Measurements from ENCODE around the gene SPATS2. TPM values are rescaled to one million over a fixed set of nuclear protein-coding genes. Genes with fewer than 3 reads are reported as not detected.
"Not testable (repeated sequence)": the region's sequence is repeated elsewhere in the genome, so short reads cannot be mapped to it uniquely, and the experiment has no call there.

SPATS2 gene
- total and polyA plus RNA-seq, 2 of the 4 experiments (the other 2 are of a cell fraction) = 50.6 to 63.3 TPM

DNA sequence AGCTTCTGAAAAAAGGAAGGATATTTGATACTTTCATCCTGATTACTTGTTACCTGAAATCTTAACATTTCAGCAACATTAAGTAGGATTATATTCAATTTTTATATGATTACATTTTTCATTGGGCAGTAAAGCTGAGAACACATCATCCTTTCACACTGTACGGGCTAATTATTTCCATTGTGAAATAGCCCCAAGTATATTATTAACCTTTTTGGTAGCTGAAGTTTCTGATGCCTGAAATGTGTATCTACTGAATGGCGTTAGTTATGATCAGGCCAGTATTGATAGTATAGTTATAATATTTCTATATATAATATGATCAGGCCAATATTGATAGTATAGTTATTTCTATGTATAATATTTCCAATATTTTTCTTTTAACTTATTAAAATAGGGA, 10.1 kb downstream of the SPATS2 start:
- H2BK15ac ChIP-seq (ENCODE audit: low read depth, low read length) = no peak overlapping the region
- H3K4me2 ChIP-seq (ENCODE audit: low read depth, low read length) = no peak overlapping the region
- dilution Hi-C loops (cut with HindIII; ENCODE audit: low sequenced_read_pairs, unreplicated experiment) = no loop called here
- no peak overlapping the region for H3K14ac ChIP-seq (replicated peaks; ENCODE audit: low read depth, low read length)
- ChIA-PET POLR2A (ENCODE audit: unreplicated experiment) (no interaction called here), CTCF (no interaction called here)
- no peaks in the 10 kb centered on the region for H3K9me3 ChIP-seq (ENCODE audit: control insufficient read depth, insufficient read depth, low read length)
- no peak overlapping the region for H2BK5ac ChIP-seq (ENCODE audit: low read depth, low read length, poor library complexity, severe bottlenecking)
- H2AK9ac ChIP-seq (replicated peaks; ENCODE audit: low read depth, low read length, poor library complexity) = no peak overlapping the region
- intact Hi-C loops (cut with micrococcal nuclease) = no loop called here
- no peak overlapping the region for H3K4me3 ChIP-seq (ENCODE audit: insufficient read depth, low read depth, low read length)
- no peak overlapping the region for H2BK20ac ChIP-seq (ENCODE audit: low read depth, low read length)
- BruUV-seq (replicated peaks) = no TSS peak
- TF ChIP-seq RCOR1 (IDR thresholded peaks at IDR 0.05; ENCODE audit: insufficient replicate concordance, low read length) (no peak), SMC3 (IDR thresholded peaks at IDR 0.05; ENCODE audit: low read depth, low read length) (no peak), RFX5 (IDR thresholded peaks at IDR 0.05; ENCODE audit: low read depth, low read length) (no peak), MXI1 (IDR thresholded peaks at IDR 0.05; ENCODE audit: borderline replicate concordance, low read depth, low read length) (no peak), MAFK (IDR thresholded peaks at IDR 0.05; ENCODE audit: low read depth, low read length) (no peak)
- H3K27me3 ChIP-seq (ENCODE audit: control insufficient read depth, insufficient read depth, low read length) = no peaks in the 10 kb centered on the region
- H4K91ac ChIP-seq (ENCODE audit: insufficient read depth, low read depth, low read length) = no peak overlapping the region
- H3K18ac ChIP-seq (ENCODE audit: low read depth, low read length) = no peak overlapping the region
- H3K27ac ChIP-seq (ENCODE audit: insufficient read depth, low read length) = no peak overlapping the region
- no peak overlapping the region for H3K56ac ChIP-seq (ENCODE audit: extremely low read depth, insufficient read depth, low read length)
- H3K23ac ChIP-seq (ENCODE audit: low read depth, low read length) = no peak overlapping the region
- no peak for DNase-seq
- H2AFZ ChIP-seq (replicated peaks; ENCODE audit: low read length, poor library complexity) = no peak overlapping the region
- H3K4me1 ChIP-seq (ENCODE audit: control insufficient read depth, insufficient read depth, low read length) = peaks cover 2% of the 10 kb centered on the region
- H3K79me1 ChIP-seq (ENCODE audit: low read depth in 1 of 2, low read length in 2 of 2) = peaks cover 4 to 72% of the 10 kb centered on the region in 2 experiments; a peak in 3 of 4 replicates
- H2BK120ac ChIP-seq (ENCODE audit: low read depth, low read length) = no peak overlapping the region
- H3K36me3 ChIP-seq (ENCODE audit: control insufficient read depth, insufficient read depth, low read length) = peaks cover 2% of the 10 kb centered on the region
- ATAC-seq (ENCODE audit: low read depth) = no peak
- peaks cover 67% of the 10 kb centered on the region for H4K20me1 ChIP-seq (ENCODE audit: insufficient read depth, low read length)
- in situ Hi-C loops (cut with MboI; ENCODE audit: low sequenced_read_pairs) = no loop called here
- no peak overlapping the region for H4K8ac ChIP-seq (ENCODE audit: low read depth in 2 of 2, low read length in 2 of 2)
- peaks cover 4% of the 10 kb centered on the region; the same call in 1 of the 2 replicates for H3K9me1 ChIP-seq (ENCODE audit: insufficient read depth, low read length)
- WGBS, 2 experiments (ENCODE audit: extremely low coverage in 2 of 2, insufficient read length in 1 of 2) = no CpG with 5 or more reads among the region's 2 CpGs
- no peak overlapping the region for H4K5ac ChIP-seq (ENCODE audit: low read depth, low read length)
- no peak overlapping the region for H3K4ac ChIP-seq (ENCODE audit: low read depth, low read length)
- H2AK5ac ChIP-seq (ENCODE audit: low read depth, low read length) = no peak overlapping the region
- no peak overlapping the region for H3K9ac ChIP-seq (ENCODE audit: low read depth, low read length)

DNA sequence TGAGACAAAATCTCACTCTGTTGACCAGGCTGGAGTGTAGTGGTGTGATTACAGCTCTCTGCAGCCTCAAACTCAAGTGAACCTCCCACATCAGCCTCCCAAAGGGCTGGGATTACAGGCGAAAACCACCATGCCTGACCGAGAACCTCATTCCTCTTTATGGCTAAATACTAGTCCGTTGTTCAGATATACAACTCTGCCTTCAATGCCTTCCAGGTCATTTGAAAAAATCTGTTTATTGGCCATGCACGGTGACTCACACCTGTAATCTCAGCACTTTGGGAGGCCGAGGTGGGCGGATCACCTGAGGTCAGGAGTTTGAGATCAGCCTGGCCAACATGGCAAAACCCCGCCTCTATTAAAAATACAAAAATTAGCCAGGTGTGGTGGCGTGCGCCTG, 12.9 kb downstream of the SPATS2 start:
- H2BK20ac ChIP-seq (ENCODE audit: low read depth, low read length); H3K4ac ChIP-seq (ENCODE audit: low read depth, low read length); H3K18ac ChIP-seq (ENCODE audit: low read depth, low read length); BruUV-seq (replicated peaks); H3K23ac ChIP-seq (ENCODE audit: low read depth, low read length); H2BK15ac ChIP-seq (ENCODE audit: low read depth, low read length); H3K27ac ChIP-seq (ENCODE audit: insufficient read depth, low read length); H3K36me3 ChIP-seq (ENCODE audit: control insufficient read depth, insufficient read depth, low read length); H2AFZ ChIP-seq (replicated peaks; ENCODE audit: low read length, poor library complexity); H3K9ac ChIP-seq (ENCODE audit: low read depth, low read length); H2AK9ac ChIP-seq (replicated peaks; ENCODE audit: low read depth, low read length, poor library complexity); H2AK5ac ChIP-seq (ENCODE audit: low read depth, low read length); in situ Hi-C loops (cut with MboI; ENCODE audit: low sequenced_read_pairs); H2BK5ac ChIP-seq (ENCODE audit: low read depth, low read length, poor library complexity, severe bottlenecking); H4K91ac ChIP-seq (ENCODE audit: insufficient read depth, low read depth, low read length); H2BK120ac ChIP-seq (ENCODE audit: low read depth, low read length); H3K4me2 ChIP-seq (ENCODE audit: low read depth, low read length); ATAC-seq (ENCODE audit: low read depth); H3K56ac ChIP-seq (ENCODE audit: extremely low read depth, insufficient read depth, low read length); H3K9me1 ChIP-seq (ENCODE audit: insufficient read depth, low read length); dilution Hi-C loops (cut with HindIII; ENCODE audit: low sequenced_read_pairs, unreplicated experiment); H4K5ac ChIP-seq (ENCODE audit: low read depth, low read length); H4K8ac ChIP-seq (ENCODE audit: low read depth in 2 of 2, low read length in 2 of 2); H3K9me3 ChIP-seq (ENCODE audit: control insufficient read depth, insufficient read depth, low read length); CTCF ChIA-PET; H3K4me3 ChIP-seq (ENCODE audit: insufficient read depth, low read depth, low read length); DNase-seq; POLR2A ChIA-PET (ENCODE audit: unreplicated experiment); H3K14ac ChIP-seq (replicated peaks; ENCODE audit: low read depth, low read length); H3K4me1 ChIP-seq (ENCODE audit: control insufficient read depth, insufficient read depth, low read length); H3K27me3 ChIP-seq (ENCODE audit: control insufficient read depth, insufficient read depth, low read length): not testable (repeated sequence)
- WGBS, 2 experiments (ENCODE audit: extremely low coverage in 2 of 2, insufficient read length in 1 of 2) = 93% methylated on average over 2 of the region's 9 CpGs; no CpG with 5 or more reads in 1 of the 2 experiments
- peaks cover 4 to 72% of the 10 kb centered on the region in 2 experiments for H3K79me1 ChIP-seq (ENCODE audit: low read depth in 1 of 2, low read length in 2 of 2)
- intact Hi-C loops (cut with micrococcal nuclease) = loop anchor here (5.0 kb wide), 1 partner anchor 37 kb away; no protein-coding TSS in a partner anchor
- peaks cover 63% of the 10 kb centered on the region for H4K20me1 ChIP-seq (ENCODE audit: insufficient read depth, low read length)

Measured in IMR-90 (cell line).